IPS-NIHi11 (cell line): ENCODE results near the gene KCND3.

ENCODE experiments used
- DNase-seq: peaks from one replicate; pipeline ENCODE4 v3.0.0; 2012; ENCODE audit warnings: mixed read lengths, low spot score

The KCND3 gene

GRCh38 chr1:111776391-111776790 is 213.1 kb downstream of the KCND3 start:
- DNase-seq = no peak

GRCh38 chr1:111775966-111776365 is 213.5 kb downstream of the KCND3 start:
- DNase-seq = no peak

- DNase-seq = no peak
These were observed 218.6 kb downstream of the KCND3 start for GRCh38 chr1:111770916-111771315.

- DNase-seq = no peak
These were observed 219.8 kb downstream of the KCND3 start for GRCh38 chr1:111769517-111770146.

GRCh38 chr1:111768625-111769024 is 220.8 kb downstream of the KCND3 start:
- DNase-seq = no peak

- no peak for DNase-seq
These were observed 221.4 kb downstream of the KCND3 start for GRCh38 chr1:111768023-111768422.

- no peak for DNase-seq
These were observed 227.1 kb downstream of the KCND3 start for GRCh38 chr1:111762332-111762731.

- DNase-seq = no peak
These were observed 227.8 kb downstream of the KCND3 start for GRCh38 chr1:111761717-111762116.

- DNase-seq = peak; percentile 31
These were observed 231.1 kb downstream of the KCND3 start for GRCh38 chr1:111758373-111758772.

GRCh38 chr1:111756124-111756513 is 233.3 kb downstream of the KCND3 start:
- no peak for DNase-seq

GRCh38 chr1:111755331-111756123 is 233.9 kb downstream of the KCND3 start, which contains the start of gene DDX20:
Gene DDX20 (plus strand): TSS chr1:111755901. CDS start chr1:111755925, 24 bp downstream.
- DNase-seq = peak; percentile 94

- peak; percentile 58 for DNase-seq
These were observed 234.5 kb downstream of the KCND3 start for GRCh38 chr1:111754984-111755330.

- no peak for DNase-seq
These were observed 237.4 kb downstream of the KCND3 start for GRCh38 chr1:111751906-111752575.

- no peak for DNase-seq
These were observed 238.6 kb downstream of the KCND3 start for GRCh38 chr1:111750856-111751255.

GRCh38 chr1:111749628-111750027 is 239.8 kb downstream of the KCND3 start:
- no peak for DNase-seq

GRCh38 chr1:111747947-111748346 is 241.5 kb downstream of the KCND3 start:
- no peak for DNase-seq

GRCh38 chr1:111747282-111747734 is 242.2 kb downstream of the KCND3 start:
- DNase-seq = peak; percentile 57

GRCh38 chr1:111746614-111746999 is 242.9 kb downstream of the KCND3 start:
- DNase-seq = no peak

- DNase-seq = no peak
These were observed 243.5 kb downstream of the KCND3 start for GRCh38 chr1:111745675-111746613.

GRCh38 chr1:111743679-111744101 is 245.8 kb downstream of the KCND3 start:
- no peak for DNase-seq

GRCh38 chr1:111742938-111743549 is 246.4 kb downstream of the KCND3 start:
- no peak for DNase-seq
